ENCODE data around the gene HNF1B.

HNF1B gene

DNA sequence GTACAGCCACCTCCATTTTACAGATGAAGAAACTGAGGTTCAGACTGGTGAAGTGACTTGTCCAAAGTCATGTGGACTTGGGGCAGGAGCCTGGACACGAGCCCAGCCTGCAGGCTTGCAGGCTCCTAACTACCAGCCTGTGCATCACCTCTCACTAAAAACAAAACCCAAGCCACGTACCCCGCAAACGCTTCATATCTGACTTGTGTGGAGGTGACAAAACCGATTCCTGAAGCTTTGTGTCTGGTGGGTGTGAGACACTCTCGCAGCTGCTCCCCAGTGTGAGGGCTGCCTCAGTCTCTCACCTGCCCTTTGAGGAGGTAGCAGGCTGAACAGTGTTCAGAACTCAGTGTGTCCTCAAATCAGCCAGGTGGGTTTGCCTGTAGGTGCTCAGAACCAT, 8.4 kb downstream of the HNF1B start:
- no peak for DNase-seq (ENCODE audit: low spot score)

- no peak for DNase-seq (ENCODE audit: low spot score)
Measured at GRCh38 chr17:37735165-37735564, 9.7 kb downstream of the HNF1B start.

DNA sequence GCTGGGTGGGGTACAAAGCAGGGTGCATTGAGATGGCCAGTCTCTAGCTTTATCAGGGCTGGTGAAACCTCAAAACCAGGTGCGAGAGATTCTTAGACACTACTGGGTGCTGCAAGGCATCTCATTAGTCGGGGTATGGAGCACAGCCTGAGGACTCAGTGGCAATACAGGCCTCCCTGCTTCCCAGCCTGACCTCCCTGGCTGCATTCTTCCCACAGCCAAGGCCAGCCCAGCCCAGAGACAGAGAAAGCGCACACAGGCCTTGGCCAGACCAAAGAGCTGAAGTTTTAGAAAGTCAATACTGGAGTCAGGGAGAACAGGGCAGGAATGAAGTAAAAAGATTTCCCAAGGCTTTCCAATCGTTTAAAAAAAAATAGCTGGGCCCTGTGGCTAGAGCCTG, 12.5 kb downstream of the HNF1B start:
- no peak for DNase-seq (ENCODE audit: low spot score)

GRCh38 chr17:37731056-37731455, 13.8 kb downstream of the HNF1B start:
- DNase-seq (ENCODE audit: low spot score), result no peak

GRCh38 chr17:37729905-37730304, 15.0 kb downstream of the HNF1B start:
- no peak for DNase-seq (ENCODE audit: low spot score)

- no peak for DNase-seq (ENCODE audit: low spot score)
Measured at GRCh38 chr17:37726891-37727675, 17.8 kb downstream of the HNF1B start.

DNA sequence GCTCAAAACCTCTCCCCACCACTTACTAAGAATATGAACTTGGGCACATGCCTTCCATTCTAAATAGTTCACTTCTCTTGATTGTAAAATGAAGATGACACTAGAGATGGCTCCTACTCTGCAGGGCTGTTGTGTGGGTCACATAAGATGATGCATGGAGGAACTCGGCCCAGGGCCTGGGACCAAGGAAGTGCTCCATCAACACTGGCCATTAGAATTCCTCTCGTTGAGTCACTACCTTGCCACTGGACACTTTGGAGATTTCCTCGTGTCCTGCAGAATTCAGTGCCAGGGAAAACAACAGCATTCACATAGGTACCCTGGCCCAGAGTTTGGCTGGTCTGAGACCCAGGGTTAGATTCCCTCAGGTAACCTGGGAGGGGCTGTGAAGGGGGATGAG, 18.6 kb downstream of the HNF1B start:
- no peak for DNase-seq (ENCODE audit: low spot score)

- DNase-seq (ENCODE audit: low spot score), result no peak
Measured at GRCh38 chr17:37725601-37726146, 19.2 kb downstream of the HNF1B start.

GRCh38 chr17:37725021-37725595, 19.8 kb downstream of the HNF1B start:
- no peak for DNase-seq (ENCODE audit: low spot score)

GRCh38 chr17:37720989-37721388, 23.9 kb downstream of the HNF1B start:
- DNase-seq (ENCODE audit: low spot score), result no peak

- no peak for DNase-seq (ENCODE audit: low spot score)
Measured at GRCh38 chr17:37719866-37720265, 25.0 kb downstream of the HNF1B start.

DNA sequence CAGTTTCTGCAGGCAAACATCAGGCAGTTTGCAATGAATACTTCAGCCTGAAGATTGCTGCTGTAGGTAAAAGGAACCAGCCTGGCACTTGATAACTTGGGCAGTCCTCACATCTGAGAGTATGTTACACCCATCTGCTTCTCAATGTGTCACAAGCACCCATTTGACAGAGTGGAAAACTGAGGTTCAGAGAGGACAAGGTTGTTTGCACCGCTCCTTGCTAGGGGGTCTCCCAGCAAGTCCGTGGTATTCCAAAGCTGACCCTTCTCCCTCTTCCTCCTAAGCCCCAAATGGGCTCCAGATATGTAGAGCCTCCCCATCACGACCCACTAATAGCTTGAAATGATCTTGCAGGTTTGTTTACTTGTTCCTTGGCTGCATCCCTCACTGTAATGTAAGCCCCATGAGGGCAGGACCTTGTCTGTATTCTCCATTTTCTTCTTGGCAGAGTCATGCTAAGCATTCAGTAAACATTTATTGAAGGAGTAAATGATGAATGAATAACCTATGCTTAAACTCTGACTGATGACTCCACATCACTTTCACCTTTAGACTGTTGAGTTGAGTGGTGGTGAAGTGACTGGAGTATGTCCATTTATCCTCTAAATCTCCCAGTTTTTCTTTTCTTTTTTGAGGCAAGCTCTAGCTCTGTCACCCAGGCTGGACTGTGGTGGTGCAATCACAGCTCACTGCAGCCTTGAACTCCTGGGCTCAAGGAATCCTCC, 26.4 kb downstream of the HNF1B start:
- no peak for DNase-seq (ENCODE audit: low spot score)

GRCh38 chr17:37717627-37718323, 27.1 kb downstream of the HNF1B start:
- no peak for DNase-seq (ENCODE audit: low spot score)

- DNase-seq (ENCODE audit: low spot score), result no peak
Measured at GRCh38 chr17:37714897-37715296, 30.0 kb downstream of the HNF1B start.

- no peak for DNase-seq (ENCODE audit: low spot score)
Measured at GRCh38 chr17:37713624-37714023, 31.2 kb downstream of the HNF1B start.

GRCh38 chr17:37713028-37713431, 31.8 kb downstream of the HNF1B start:
- DNase-seq (ENCODE audit: low spot score), result no peak

GRCh38 chr17:37711113-37711512, 33.7 kb downstream of the HNF1B start:
- DNase-seq (ENCODE audit: low spot score), result no peak

GRCh38 chr17:37710344-37710886, 34.4 kb downstream of the HNF1B start:
- peak; percentile 9 for DNase-seq (ENCODE audit: low spot score)

DNA sequence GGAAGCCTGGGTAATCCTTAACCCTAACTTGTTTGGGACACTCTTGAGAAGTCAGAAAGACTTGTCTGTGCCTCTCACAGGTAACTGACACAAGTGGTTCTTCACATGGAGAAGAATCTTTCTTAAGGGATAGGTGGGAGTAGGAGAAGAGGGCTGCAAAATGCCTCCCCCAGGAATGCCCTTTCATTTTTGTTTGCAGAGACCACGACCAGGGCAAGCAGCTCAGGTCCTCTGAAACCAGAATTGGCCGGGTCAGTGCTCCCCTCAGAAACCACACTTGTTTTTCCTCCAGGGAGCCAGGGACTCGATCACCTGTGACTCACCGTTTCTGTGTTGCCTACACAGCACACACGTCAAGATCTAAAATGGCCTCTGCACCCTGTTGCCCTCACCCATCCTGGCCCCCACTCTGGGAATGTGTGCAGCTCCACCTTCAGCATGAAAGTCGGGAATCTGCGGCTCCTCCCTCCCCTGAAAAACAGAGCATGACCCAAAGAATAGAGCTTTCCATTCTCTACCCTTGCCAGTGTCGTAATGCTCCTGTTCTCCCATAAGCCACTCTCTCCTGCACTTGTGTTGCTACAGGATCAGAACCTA, 36.1 kb downstream of the HNF1B start:
- DNase-seq (ENCODE audit: low spot score), result no peak

DNA sequence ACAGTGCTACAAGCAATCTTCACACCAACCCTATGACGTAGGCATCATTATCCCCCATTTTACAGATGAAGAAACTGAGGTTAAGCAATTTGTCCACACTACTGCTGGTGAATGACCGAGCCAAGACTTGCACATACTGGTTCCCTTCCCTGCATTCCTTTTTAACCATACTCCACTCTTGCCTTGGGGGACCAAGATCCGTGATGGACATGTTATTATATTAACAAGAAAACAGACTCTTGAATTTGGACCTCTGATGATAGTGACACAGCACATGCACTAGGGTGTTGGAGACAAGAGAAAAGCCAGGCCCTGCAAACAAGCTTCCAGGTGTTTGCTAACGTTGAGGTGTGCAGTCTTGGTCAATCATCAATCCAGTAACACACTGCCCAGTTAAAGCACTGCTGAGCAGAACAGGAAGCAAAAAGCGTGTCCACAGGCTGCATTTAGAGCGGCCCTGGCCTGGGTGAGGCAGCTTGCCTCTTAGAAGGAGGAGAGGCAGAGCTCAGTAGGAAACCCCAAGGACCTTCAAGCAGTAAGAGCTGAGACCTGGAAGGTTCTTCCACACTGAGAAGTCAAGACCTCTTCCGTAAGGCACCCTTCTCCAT, 36.7 kb downstream of the HNF1B start:
- no peak for DNase-seq (ENCODE audit: low spot score)

- DNase-seq (ENCODE audit: low spot score), result no peak
Measured at GRCh38 chr17:37706446-37706845, 38.4 kb downstream of the HNF1B start.

Data from Ammon's horn (tissue), 1 donor.